DOHH2 (cell line): ENCODE measurements around the gene NUCKS1.

ENCODE experiments used
- CTCF ChIP-seq: fragments of 200-600 bp; sonication (generic); IDR thresholded peaks from one replicate; pipeline ENCODE4 v1.5.1; 2014; ENCODE audit warnings: antibody characterized with exemption, mild to moderate bottlenecking, low read depth, low read length; ENCODE audit not compliant: poor library complexity, severe bottlenecking
- EZH2phosphoT487 ChIP-seq: fragments of 200-600 bp; sonication (generic); IDR thresholded peaks from 2 replicates; pipeline ENCODE4 v1.6.1; 2017; ENCODE audit warnings: borderline replicate concordance, mild to moderate bottlenecking, antibody characterized with exemption, low read length, moderate library complexity, mixed read lengths

GRCh38 chr1:205726619-205727125, 23.3 kb downstream of the NUCKS1 start:
- TF ChIP-seq CTCF (no peak), EZH2phosphoT487 (no peak)
